HTERT RPE-1 (cell line): ENCODE results near the gene KCNIP1.

ENCODE experiments used
- in situ Hi-C: fragments of 300-500 bp; cut with MboI; formaldehyde crosslinking; loops from 4 replicates; pipeline ENCODE4 v1.14.3; 2020; ENCODE audit warnings: low sequenced_read_pairs

Gene KCNIP1

GRCh38 chr5:170482511-170482910 is 21.3 kb upstream of the KCNIP1 start:
- in situ Hi-C loops = no loop called here

GRCh38 chr5:170483701-170484458 is 19.9 kb upstream of the KCNIP1 start:
- in situ Hi-C loops = no loop called here

GRCh38 chr5:170484459-170484831 is 19.4 kb upstream of the KCNIP1 start:
- in situ Hi-C loops = no loop called here

GRCh38 chr5:170484847-170485615 is 18.8 kb upstream of the KCNIP1 start:
- in situ Hi-C loops = no loop called here

- in situ Hi-C loops = no loop called here
Observed at GRCh38 chr5:170485616-170485911, 18.3 kb upstream of the KCNIP1 start.

GRCh38 chr5:170486371-170486770 is 17.4 kb upstream of the KCNIP1 start:
- in situ Hi-C loops = no loop called here

- in situ Hi-C loops = no loop called here
Observed at GRCh38 chr5:170488570-170488969, 15.2 kb upstream of the KCNIP1 start.

GRCh38 chr5:170489199-170489598 is 14.6 kb upstream of the KCNIP1 start:
- in situ Hi-C loops = no loop called here

GRCh38 chr5:170490381-170490780 is 13.4 kb upstream of the KCNIP1 start:
- in situ Hi-C loops = no loop called here

- in situ Hi-C loops = no loop called here
Observed at GRCh38 chr5:170491479-170491878, 12.3 kb upstream of the KCNIP1 start.

- in situ Hi-C loops = no loop called here
Observed at GRCh38 chr5:170493028-170493820, 10.6 kb upstream of the KCNIP1 start.

- in situ Hi-C loops = no loop called here
Observed at GRCh38 chr5:170494041-170494440, 9.8 kb upstream of the KCNIP1 start.

- in situ Hi-C loops = no loop called here
Observed at GRCh38 chr5:170495825-170496661, 7.8 kb upstream of the KCNIP1 start.

- in situ Hi-C loops = no loop called here
Observed at GRCh38 chr5:170496662-170497028, 7.2 kb upstream of the KCNIP1 start.

- in situ Hi-C loops = no loop called here
Observed at GRCh38 chr5:170497311-170498038, 6.3 kb upstream of the KCNIP1 start.

- in situ Hi-C loops = no loop called here
Observed at GRCh38 chr5:170498811-170499351, 4.9 kb upstream of the KCNIP1 start.

GRCh38 chr5:170499621-170500020 is 4.2 kb upstream of the KCNIP1 start:
- in situ Hi-C loops = no loop called here

GRCh38 chr5:170501361-170501760 is 2.5 kb upstream of the KCNIP1 start:
- in situ Hi-C loops = no loop called here

GRCh38 chr5:170501931-170502330 is 1.9 kb upstream of the KCNIP1 start:
- in situ Hi-C loops = no loop called here
